ENCODE measurements around the gene ARPC5. TPM values are rescaled to one million over a fixed set of nuclear protein-coding genes. Genes with fewer than 3 reads are reported as not detected.

The ARPC5 gene
- total and polyA plus RNA-seq, 10 of the 15 experiments (the other 5 are each of a cell fraction or from before 2014, with no cell fraction given): 238 to 784 (median 309) TPM

DNA sequence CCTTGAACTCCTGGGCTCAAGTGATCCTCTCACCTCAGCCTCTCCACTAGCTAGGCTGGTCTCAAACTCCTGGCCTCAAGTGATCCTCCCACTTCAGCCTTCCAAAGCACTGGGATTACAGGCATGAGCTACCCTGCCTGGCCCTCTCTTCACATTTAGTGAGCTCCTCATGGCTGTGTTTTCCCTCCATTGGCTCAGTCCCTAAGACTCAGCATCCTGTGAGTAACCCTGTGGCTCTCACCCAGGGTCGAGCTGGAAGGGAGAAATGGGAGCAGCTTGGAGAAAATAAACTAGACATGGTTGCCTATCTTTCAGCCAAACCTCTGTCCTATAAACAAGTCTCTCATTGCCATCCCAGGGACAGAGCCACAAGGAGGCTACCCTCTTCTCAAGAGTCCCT lies 62.9 kb downstream of the ARPC5 start:
- POLR2A ChIA-PET: interaction anchor here (0.9 kb wide), 1 partner anchor 48 kb away, joined by 3 read pairs; no protein-coding TSS in a partner anchor
- Histone ChIP-seq H3K36me3 (ENCODE audit: control insufficient read depth in 2 of 2, insufficient read depth in 2 of 2, low read length in 1 of 2) (peaks cover 2 to 38% of the 10 kb centered on the region in 2 experiments; a peak in 2 of 4 replicates), H3K4me2 (ENCODE audit: control insufficient read depth, insufficient read depth) (no peak overlapping the region), H3K9me3 (replicated peaks; ENCODE audit: control insufficient read depth, insufficient read depth, low read length) (no peaks in the 10 kb centered on the region), H3K4me3 (no peak overlapping the region), H3K27ac (ENCODE audit: control insufficient read depth, insufficient read depth) (no peak overlapping the region), H3K27me3 (replicated peaks in 1 of 2; ENCODE audit: control insufficient read depth in 2 of 2, insufficient read depth in 2 of 2, low read length in 1 of 2) (no peaks in the 10 kb centered on the region), H2AFZ (ENCODE audit: control insufficient read depth, low read depth, low read length) (no peak overlapping the region), H3K4me1 (ENCODE audit: control insufficient read depth, insufficient read depth, low read length) (peaks cover 2% of the 10 kb centered on the region), H3K9ac (ENCODE audit: control insufficient read depth, insufficient read depth, low read length) (no peak overlapping the region), H3K79me2 (ENCODE audit: control insufficient read depth, insufficient read depth, low read length) (no peaks in the 10 kb centered on the region), H4K20me1 (ENCODE audit: control insufficient read depth, insufficient read depth) (no peaks in the 10 kb centered on the region)
- BruUV-seq (replicated peaks): no TSS peak
- in situ Hi-C loops (cut with MboI): no loop called here
- CTCF ChIA-PET: interaction anchor here (0.8 to 1.4 kb wide), 4 partner anchors 37 to 104 kb away, joined by 3 read pairs; no protein-coding TSS in a partner anchor
- SMC1A ChIA-PET (ENCODE audit: uncharacterized antibody, unreplicated experiment): interaction anchor here (0.6 to 1.4 kb wide), 3 partner anchors 14 to 263 kb away, joined by 3 read pairs; no protein-coding TSS in a partner anchor
- RAD21 ChIA-PET (ENCODE audit: unreplicated experiment): no interaction called here
- DNase-seq (ENCODE audit: low read depth, low spot score) (no peak), FAIRE-seq (no peak), ATAC-seq (no peak)
- no peak for TF ChIP-seq HDGF (IDR thresholded peaks at IDR 0.05)
- intact Hi-C loops (cut with micrococcal nuclease; ENCODE audit: unreplicated experiment): no loop called here
- WGBS (ENCODE audit: insufficient coverage, insufficient replicate concordance, low lambda C conversion rate, missing lambda C conversion rate): 48% methylated on average over 1 of the region's 1 CpG

DNA sequence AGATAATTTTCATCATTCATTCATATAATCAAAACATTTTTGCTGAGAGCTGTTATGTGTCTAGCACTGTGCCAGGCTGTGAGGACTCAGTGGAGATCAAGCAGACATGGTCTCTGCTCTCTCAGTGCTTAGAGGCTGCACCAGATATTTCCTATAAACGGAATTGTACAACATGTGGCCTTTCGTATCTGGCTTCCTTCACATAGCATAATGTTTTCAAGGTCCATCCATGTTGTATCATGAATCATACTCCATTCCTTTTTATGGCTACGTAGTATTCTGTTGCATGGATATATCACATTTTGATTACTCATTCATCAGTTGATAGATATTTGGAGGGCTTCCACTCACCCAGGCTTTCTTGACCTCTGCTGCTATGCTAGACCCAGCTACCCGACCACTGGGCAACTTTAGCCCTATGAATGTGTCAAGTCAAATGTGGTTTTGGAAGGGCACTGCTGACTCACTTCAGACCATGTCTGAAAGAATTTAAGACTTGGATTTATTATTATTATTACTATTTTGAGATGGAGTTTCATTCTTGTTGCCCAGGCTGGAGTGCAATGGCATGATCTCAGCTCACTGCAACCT lies 63.8 kb downstream of the ARPC5 start:
- H3K27ac ChIP-seq (ENCODE audit: control insufficient read depth, insufficient read depth): no peak overlapping the region
- FAIRE-seq: no peak
- no peak overlapping the region for H2AFZ ChIP-seq (ENCODE audit: control insufficient read depth, low read depth, low read length)
- 100% methylated on average over 4 of the region's 4 CpGs for WGBS (ENCODE audit: insufficient coverage, insufficient replicate concordance, low lambda C conversion rate, missing lambda C conversion rate)
- ATAC-seq: no peak
- intact Hi-C loops (cut with micrococcal nuclease; ENCODE audit: unreplicated experiment): no loop called here
- no peak overlapping the region for H3K4me2 ChIP-seq (ENCODE audit: control insufficient read depth, insufficient read depth)
- BruUV-seq (replicated peaks): no TSS peak
- ChIA-PET CTCF (interaction anchor here (0.9 to 1.4 kb wide), 3 partner anchors 37 to 103 kb away, joined by 3 read pairs; no protein-coding TSS in a partner anchor), RAD21 (ENCODE audit: unreplicated experiment) (no interaction called here), SMC1A (ENCODE audit: uncharacterized antibody, unreplicated experiment) (interaction anchor here (0.7 to 1.3 kb wide), 3 partner anchors 34 to 57 kb away, joined by 3 to 4 read pairs (median 4); no protein-coding TSS in a partner anchor), POLR2A (interaction anchor here (0.7 to 0.9 kb wide), 2 partner anchors 49 to 74 kb away, joined by 3 to 5 read pairs; no protein-coding TSS in a partner anchor)
- H3K36me3 ChIP-seq (ENCODE audit: control insufficient read depth in 2 of 2, insufficient read depth in 2 of 2, low read length in 1 of 2): peaks cover 0 to 36% of the 10 kb centered on the region in 2 experiments; a peak in 2 of 4 replicates
- H3K9me3 ChIP-seq (replicated peaks; ENCODE audit: control insufficient read depth, insufficient read depth, low read length): no peaks in the 10 kb centered on the region
- no peak for DNase-seq (ENCODE audit: low read depth, low spot score)
- no peaks in the 10 kb centered on the region for H3K79me2 ChIP-seq (ENCODE audit: control insufficient read depth, insufficient read depth, low read length)
- no peaks in the 10 kb centered on the region for H4K20me1 ChIP-seq (ENCODE audit: control insufficient read depth, insufficient read depth)
- H3K9ac ChIP-seq (ENCODE audit: control insufficient read depth, insufficient read depth, low read length): no peak overlapping the region
- H3K27me3 ChIP-seq (replicated peaks in 1 of 2; ENCODE audit: control insufficient read depth in 2 of 2, insufficient read depth in 2 of 2, low read length in 1 of 2): no peaks in the 10 kb centered on the region
- in situ Hi-C loops (cut with MboI): no loop called here
- peaks cover 9% of the 10 kb centered on the region for H3K4me1 ChIP-seq (ENCODE audit: control insufficient read depth, insufficient read depth, low read length)
- no peak overlapping the region for H3K4me3 ChIP-seq
- TF ChIP-seq RAD51 (IDR thresholded peaks at IDR 0.05) (no peak), RELA (IDR thresholded peaks at IDR 0.05; ENCODE audit: borderline replicate concordance, partially characterized antibody) (no peak), TCF3 (IDR thresholded peaks at IDR 0.05; ENCODE audit: borderline replicate concordance, insufficient read depth, low read depth, low read length) (no peak), IKZF2 (IDR thresholded peaks at IDR 0.05) (no peak), HDAC2 (IDR thresholded peaks at IDR 0.05) (no peak), POU2F2 (IDR thresholded peaks at IDR 0.05; ENCODE audit: borderline replicate concordance, low read depth, low read length) (no peak), YY1 (IDR thresholded peaks at IDR 0.05; ENCODE audit: low read depth, low read length) (no peak), RFX5 (IDR thresholded peaks at IDR 0.05; ENCODE audit: low read depth, low read length) (no peak), TCF7 (IDR thresholded peaks at IDR 0.05; ENCODE audit: borderline replicate concordance) (no peak), LARP7 (IDR thresholded peaks at IDR 0.05) (no peak)
- TF ChIP-seq, protein P1, sequence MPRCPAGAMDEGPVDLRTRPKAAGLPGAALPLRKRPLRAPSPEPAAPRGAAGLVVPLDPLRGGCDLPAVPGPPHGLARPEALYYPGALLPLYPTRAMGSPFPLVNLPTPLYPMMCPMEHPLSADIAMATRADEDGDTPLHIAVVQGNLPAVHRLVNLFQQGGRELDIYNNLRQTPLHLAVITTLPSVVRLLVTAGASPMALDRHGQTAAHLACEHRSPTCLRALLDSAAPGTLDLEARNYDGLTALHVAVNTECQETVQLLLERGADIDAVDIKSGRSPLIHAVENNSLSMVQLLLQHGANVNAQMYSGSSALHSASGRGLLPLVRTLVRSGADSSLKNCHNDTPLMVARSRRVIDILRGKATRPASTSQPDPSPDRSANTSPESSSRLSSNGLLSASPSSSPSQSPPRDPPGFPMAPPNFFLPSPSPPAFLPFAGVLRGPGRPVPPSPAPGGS (IDR thresholded peaks at IDR 0.05; ENCODE audit: borderline replicate concordance, insufficient read depth, low read depth, low read length, poor library complexity, severe bottlenecking): no peak
- TF ChIP-seq, protein P2, sequence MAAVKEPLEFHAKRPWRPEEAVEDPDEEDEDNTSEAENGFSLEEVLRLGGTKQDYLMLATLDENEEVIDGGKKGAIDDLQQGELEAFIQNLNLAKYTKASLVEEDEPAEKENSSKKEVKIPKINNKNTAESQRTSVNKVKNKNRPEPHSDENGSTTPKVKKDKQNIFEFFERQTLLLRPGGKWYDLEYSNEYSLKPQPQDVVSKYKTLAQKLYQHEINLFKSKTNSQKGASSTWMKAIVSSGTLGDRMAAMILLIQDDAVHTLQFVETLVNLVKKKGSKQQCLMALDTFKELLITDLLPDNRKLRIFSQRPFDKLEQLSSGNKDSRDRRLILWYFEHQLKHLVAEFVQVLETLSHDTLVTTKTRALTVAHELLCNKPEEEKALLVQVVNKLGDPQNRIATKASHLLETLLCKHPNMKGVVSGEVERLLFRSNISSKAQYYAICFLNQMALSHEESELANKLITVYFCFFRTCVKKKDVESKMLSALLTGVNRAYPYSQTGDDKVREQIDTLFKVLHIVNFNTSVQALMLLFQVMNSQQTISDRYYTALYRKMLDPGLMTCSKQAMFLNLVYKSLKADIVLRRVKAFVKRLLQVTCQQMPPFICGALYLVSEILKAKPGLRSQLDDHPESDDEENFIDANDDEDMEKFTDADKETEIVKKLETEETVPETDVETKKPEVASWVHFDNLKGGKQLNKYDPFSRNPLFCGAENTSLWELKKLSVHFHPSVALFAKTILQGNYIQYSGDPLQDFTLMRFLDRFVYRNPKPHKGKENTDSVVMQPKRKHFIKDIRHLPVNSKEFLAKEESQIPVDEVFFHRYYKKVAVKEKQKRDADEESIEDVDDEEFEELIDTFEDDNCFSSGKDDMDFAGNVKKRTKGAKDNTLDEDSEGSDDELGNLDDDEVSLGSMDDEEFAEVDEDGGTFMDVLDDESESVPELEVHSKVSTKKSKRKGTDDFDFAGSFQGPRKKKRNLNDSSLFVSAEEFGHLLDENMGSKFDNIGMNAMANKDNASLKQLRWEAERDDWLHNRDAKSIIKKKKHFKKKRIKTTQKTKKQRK (IDR thresholded peaks at IDR 0.05; ENCODE audit: low read depth, low read length): no peak

All from GM12878 (cell line).